T-cell (primary cell): ENCODE measurements around the gene SMIM7. TPM values are rescaled to one million over a fixed set of nuclear protein-coding genes. Genes with fewer than 3 reads are reported as not detected.
"Not testable (repeated sequence)": the region's sequence is repeated elsewhere in the genome, so short reads cannot be mapped to it uniquely, and the experiment has no call there.

Experiments used
- ATAC-seq, 4 experiments: fragments of 200-7000 bp in 3 of 4; fragments of 150-1000 bp in 1 of 4; cut with Tn5 transposase; replicated peaks in 1 of 4; 1 replicate in 3 of 4; 2 replicates in 1 of 4; pipeline ENCODE4 v1.10.0; 2021; ENCODE audit warnings: moderate library complexity in 3 of 4, mild to moderate bottlenecking in 2 of 4, moderate number of reproducible peaks in 1 of 4
- CTCF ChIA-PET, 2 donors: fragments of 300-600 bp; sonication (Branson Sonifier 250); formaldehyde crosslinking; loops; one replicate each; lab custom pipeline; 2022; ENCODE audit warnings: antibody characterized with exemption in 2 of 2; lab: Charles Lee
- POLR2A ChIA-PET, 2 donors: fragments of 300-600 bp; sonication (Branson Sonifier 250); formaldehyde crosslinking; loops; one replicate each; lab custom pipeline; 2022; ENCODE audit warnings: antibody characterized with exemption in 2 of 2; lab: Charles Lee
- DNase-seq, 35 experiments: peaks; one replicate each; pipeline versions ENCODE4 v3.0.0 to v3.0.0-alpha.2; 2013 to 2023
- H3K27ac ChIP-seq: one replicate; pipeline ENCODE4 v1.5.1; 2013; ENCODE audit warnings: low read length
- H3K27me3 ChIP-seq, 2 experiments: replicated peaks in 1 of 2; 1 replicate in 1 of 2; 2 replicates in 1 of 2; pipeline versions ENCODE4 v1.6.1 to v1.7.0; 2013; ENCODE audit warnings: low read length in 1 of 2, mixed read lengths in 1 of 2; ENCODE audit not compliant: control insufficient read depth in 2 of 2, insufficient read depth in 2 of 2; ENCODE audit errors: extremely low read depth in 1 of 2
- H3K36me3 ChIP-seq, 2 donors: 1 replicate in 1 of 2; 2 replicates in 1 of 2; pipeline versions ENCODE4 v1.6.1 to v1.7.0; 2013; ENCODE audit warnings: low read length in 1 of 2; ENCODE audit not compliant: control insufficient read depth in 2 of 2, insufficient read depth in 1 of 2; ENCODE audit errors: extremely low read depth in 1 of 2
- H3K4me1 ChIP-seq, 2 experiments: 1 replicate in 1 of 2; 2 replicates in 1 of 2; pipeline versions ENCODE4 v1.6.1 to v1.7.0; 2013; ENCODE audit warnings: low read length in 2 of 2, mixed read lengths in 1 of 2; ENCODE audit not compliant: insufficient read depth in 2 of 2, control insufficient read depth in 1 of 2; ENCODE audit errors: extremely low read depth in 1 of 2
- H3K4me3 ChIP-seq, 2 donors: 1 replicate in 1 of 2; 2 replicates in 1 of 2; pipeline versions ENCODE4 v1.5.1 to v1.7.0; 2013; ENCODE audit warnings: mild to moderate bottlenecking in 2 of 2, low read length in 1 of 2, moderate library complexity in 1 of 2; ENCODE audit not compliant: control insufficient read depth in 1 of 2; ENCODE audit errors: extremely low read depth in 1 of 2
- H3K9me3 ChIP-seq: 2 replicates; pipeline ENCODE4 v1.7.0; 2013
- H3K27ac Mint-ChIP-seq, 2 donors: one replicate each; pipeline ENCODE4 v1.8.0; 2020 to 2021; ENCODE audit warnings: mild to moderate bottlenecking in 2 of 2, mixed read lengths in 2 of 2
- H3K27me3 Mint-ChIP-seq, 2 donors: one replicate each; pipeline ENCODE4 v1.8.0; 2021 to 2022; ENCODE audit warnings: mixed read lengths in 2 of 2
- H3K36me3 Mint-ChIP-seq: one replicate; pipeline ENCODE4 v1.8.0; 2021; ENCODE audit warnings: mixed read lengths
- H3K4me1 Mint-ChIP-seq, 3 donors: one replicate each; pipeline ENCODE4 v1.8.0; 2020 to 2022; ENCODE audit warnings: mixed read lengths in 3 of 3, mild to moderate bottlenecking in 1 of 3
- H3K4me3 Mint-ChIP-seq, 3 donors: one replicate each; pipeline ENCODE4 v1.8.0; 2020 to 2022; ENCODE audit warnings: mild to moderate bottlenecking in 3 of 3, mixed read lengths in 3 of 3, moderate library complexity in 3 of 3
- H3K9me3 Mint-ChIP-seq, 3 donors: one replicate each; pipeline ENCODE4 v1.8.0; 2020 to 2022; ENCODE audit warnings: mixed read lengths in 3 of 3
- WGBS: methylation state at CpG from one replicate; pipeline ENCODE4 v1.1.5; 2013; ENCODE audit warnings: missing lambda C conversion rate; ENCODE audit not compliant: insufficient coverage; 5-methylcytosine and 5-hydroxymethylcytosine counted together
- total RNA-seq, 35 experiments: library from RNA in 6 of 35; stranded (reverse) in 6 of 35; fragments of 120-200 nt in 1 of 35; gene quantifications; one replicate each; pipeline versions ENCODE4 v1.2.1 to v1.2.4 and lab custom pipeline; 2013 to 2026

Gene SMIM7
- total RNA-seq, 5 donors from 2014 or later (not counting 1 experiment from before 2014, with no cell fraction given): 56.7 to 77.6 (median 73.1) TPM

DNA sequence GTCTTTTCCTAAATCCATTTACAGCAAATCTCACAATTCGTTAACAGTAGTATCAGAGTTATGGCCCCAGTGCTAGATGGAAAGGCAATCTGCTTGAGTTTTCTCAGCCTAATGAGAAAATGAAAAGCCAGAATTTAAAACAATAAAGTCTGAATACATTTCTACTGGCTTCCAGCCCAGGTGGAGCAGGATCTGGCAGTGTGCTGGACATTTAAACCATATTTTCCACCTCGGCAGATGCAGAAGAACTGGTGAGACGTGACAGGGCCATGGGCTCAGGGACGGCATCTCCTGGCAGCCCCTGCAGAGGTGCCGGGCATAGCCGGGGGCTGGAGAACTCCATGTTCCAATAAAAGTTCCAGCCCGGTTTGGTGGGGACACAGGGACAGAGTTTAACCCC, 7.1 kb downstream of the SMIM7 start:
- Histone ChIP-seq H3K4me1 (peaks cover 0 to 10% of the 10 kb centered on the region in 2 experiments), H3K27ac (no peak overlapping the region), H3K27me3 (no peaks in the 10 kb centered on the region), H3K4me3 (no peak overlapping the region), H3K36me3 (peaks cover 29 to 79% of the 10 kb centered on the region in 2 donors), H3K9me3 (no peaks in the 10 kb centered on the region)
- DNase-seq (no peak), ATAC-seq (no peak)
- no peak overlapping the region for H3K4me3 Mint-ChIP-seq
- ChIA-PET CTCF (no interaction called here), POLR2A (no interaction called here)
- peaks cover 28 to 37% (median 28%) of the 10 kb centered on the region in 3 donors for H3K4me1 Mint-ChIP-seq
- peaks cover 56% of the 10 kb centered on the region for H3K36me3 Mint-ChIP-seq
- 98% methylated on average over 6 of the region's 7 CpGs for WGBS
- H3K9me3 Mint-ChIP-seq: no peaks in the 10 kb centered on the region
- H3K27ac Mint-ChIP-seq: no peak overlapping the region
- H3K27me3 Mint-ChIP-seq: no peaks in the 10 kb centered on the region

DNA sequence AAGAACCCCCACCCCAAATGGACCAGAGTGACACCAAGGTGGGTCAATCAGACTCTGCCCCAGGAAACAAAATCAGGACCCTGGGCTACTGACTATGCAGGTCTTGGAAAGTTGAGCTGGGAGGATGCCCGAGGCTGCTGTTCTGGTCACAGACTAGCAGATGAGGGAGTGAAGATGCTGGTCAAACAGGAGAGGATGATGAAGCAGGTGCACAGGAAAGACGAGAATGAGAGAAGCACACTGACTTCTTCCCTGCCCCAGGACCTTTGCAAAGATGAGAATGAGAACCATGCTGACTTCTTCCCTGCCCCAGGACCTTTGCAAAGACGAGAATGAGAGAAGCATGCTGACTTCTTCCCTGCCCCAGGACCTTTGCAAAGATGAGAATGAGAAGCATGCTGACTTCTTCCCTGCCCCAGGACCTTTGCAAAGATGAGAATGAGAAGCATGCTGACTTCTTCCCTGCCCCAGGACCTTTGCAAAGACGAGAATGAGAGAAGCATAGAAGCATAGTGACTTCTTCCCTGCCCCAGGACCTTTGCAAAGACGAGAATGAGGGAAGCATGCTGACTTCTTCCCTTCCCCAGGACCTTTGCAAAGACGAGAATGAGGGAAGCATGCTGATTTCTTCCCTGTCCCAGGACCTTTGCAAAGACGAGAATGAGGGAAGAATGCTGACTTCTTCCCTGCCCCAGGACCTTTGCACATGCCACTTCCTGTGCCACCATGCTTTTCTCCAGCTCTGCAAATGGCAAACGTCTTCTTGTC, 8.3 kb downstream of the SMIM7 start:
- H3K27me3 Mint-ChIP-seq, H3K27ac ChIP-seq, CTCF ChIA-PET, H3K4me3 Mint-ChIP-seq, H3K9me3 Mint-ChIP-seq, POLR2A ChIA-PET, H3K4me1 ChIP-seq, ATAC-seq, DNase-seq, H3K27me3 ChIP-seq, H3K4me3 ChIP-seq, H3K9me3 ChIP-seq: not testable (repeated sequence)
- H3K36me3 ChIP-seq: peaks cover 30 to 72% of the 10 kb centered on the region in 2 donors
- WGBS: 96% methylated on average over 6 of the region's 8 CpGs
- Mint-ChIP-seq H3K4me1 (peaks cover 19 to 27% (median 21%) of the 10 kb centered on the region in 3 donors), H3K27ac (peak overlapping the region in 1 of 2 donors; percentile 34), H3K36me3 (peaks cover 52% of the 10 kb centered on the region)

- ATAC-seq (no peak), DNase-seq (no peak)
- POLR2A ChIA-PET: no interaction called here
- H3K4me1 ChIP-seq: no peaks in the 10 kb centered on the region
- H3K27me3 ChIP-seq: no peaks in the 10 kb centered on the region
- H3K4me3 ChIP-seq: no peak overlapping the region
- H3K4me1 Mint-ChIP-seq: peaks cover 13 to 19% (median 19%) of the 10 kb centered on the region in 3 donors
- 89% methylated on average over 2 of the region's 2 CpGs for WGBS
- no peak overlapping the region for H3K4me3 Mint-ChIP-seq
- H3K27me3 Mint-ChIP-seq: no peaks in the 10 kb centered on the region
- H3K9me3 Mint-ChIP-seq: no peaks in the 10 kb centered on the region
- H3K27ac ChIP-seq: no peak overlapping the region
- H3K36me3 Mint-ChIP-seq: peaks cover 48% of the 10 kb centered on the region
- peaks cover 24 to 74% of the 10 kb centered on the region in 2 donors for H3K36me3 ChIP-seq
- no peaks in the 10 kb centered on the region for H3K9me3 ChIP-seq
- CTCF ChIA-PET: interaction anchor here in 1 of 2 donors (0.5 kb wide), 1 partner anchor 415 kb away, joined by 3 read pairs; no protein-coding TSS in a partner anchor
- H3K27ac Mint-ChIP-seq: peak overlapping the region in 1 of 2 donors; percentile 6
These were observed 9.1 kb downstream of the SMIM7 start for GRCh38 chr19:16650821-16651220.

- Mint-ChIP-seq H3K4me1 (peaks cover 17 to 24% (median 21%) of the 10 kb centered on the region in 3 donors), H3K36me3 (peaks cover 49% of the 10 kb centered on the region), H3K4me3 (no peak overlapping the region), H3K27ac (no peak overlapping the region), H3K9me3 (no peaks in the 10 kb centered on the region), H3K27me3 (no peaks in the 10 kb centered on the region)
- 90% methylated on average over 2 of the region's 9 CpGs for WGBS
- H3K27me3 ChIP-seq: no peaks in the 10 kb centered on the region
- no peak overlapping the region for H3K27ac ChIP-seq
- peaks cover 21 to 76% of the 10 kb centered on the region in 2 donors for H3K36me3 ChIP-seq
- ATAC-seq: no peak
- CTCF ChIA-PET: no interaction called here
- H3K4me3 ChIP-seq: no peak overlapping the region
- no peaks in the 10 kb centered on the region for H3K4me1 ChIP-seq
- POLR2A ChIA-PET: interaction anchor here in 1 of 2 donors (0.7 to 1.0 kb wide), 2 partner anchors 9 to 13 kb away, joined by 3 to 4 read pairs; no protein-coding TSS in a partner anchor
- no peaks in the 10 kb centered on the region for H3K9me3 ChIP-seq
- no peak for DNase-seq
These were observed 10.2 kb downstream of the SMIM7 start for GRCh38 chr19:16649734-16650133.

GRCh38 chr19:16645140-16645539, 14.8 kb downstream of the SMIM7 start:
- Mint-ChIP-seq H3K27me3 (no peaks in the 10 kb centered on the region), H3K4me1 (peaks cover 22 to 26% (median 24%) of the 10 kb centered on the region in 3 donors), H3K4me3 (no peak overlapping the region), H3K27ac (no peak overlapping the region), H3K36me3 (peaks cover 36% of the 10 kb centered on the region), H3K9me3 (no peaks in the 10 kb centered on the region)
- WGBS: 96% methylated on average over 5 of the region's 9 CpGs
- no peak overlapping the region for H3K27ac ChIP-seq
- ChIA-PET POLR2A (interaction anchor here in 1 of 2 donors (0.6 to 0.7 kb wide), 2 partner anchors 91 to 378 kb away, joined by 6 to 7 read pairs; no protein-coding TSS in a partner anchor), CTCF (interaction anchor here in 1 of 2 donors (0.6 kb wide), 1 partner anchor 1798 kb away, joined by 8 read pairs; no protein-coding TSS in a partner anchor)
- DNase-seq: no peak
- no peak overlapping the region for H3K4me3 ChIP-seq
- H3K4me1 ChIP-seq: no peaks in the 10 kb centered on the region
- H3K9me3 ChIP-seq: no peaks in the 10 kb centered on the region
- H3K36me3 ChIP-seq: peaks cover 19 to 72% of the 10 kb centered on the region in 2 donors
- ATAC-seq: no peak
- no peaks in the 10 kb centered on the region for H3K27me3 ChIP-seq

DNA sequence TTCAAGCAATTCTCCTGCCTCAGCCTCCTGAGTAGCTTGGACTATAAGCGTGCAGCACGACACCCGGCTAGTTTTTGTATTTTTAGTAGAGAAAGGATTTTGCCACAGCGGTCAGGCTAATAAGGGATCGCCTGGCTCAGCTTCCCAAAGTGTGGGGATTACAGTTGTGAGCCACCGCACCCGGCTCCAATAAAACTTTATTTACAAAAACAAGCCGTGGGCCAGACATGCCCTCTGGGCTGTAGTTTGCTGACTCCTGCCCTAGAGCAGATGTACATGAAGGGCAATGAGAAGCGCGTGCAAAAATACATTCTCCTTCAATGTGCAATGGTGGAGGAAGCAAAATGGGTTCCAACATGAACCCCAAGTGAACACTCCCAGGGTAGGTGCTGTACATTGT, 18.2 kb downstream of the SMIM7 start:
- Mint-ChIP-seq H3K9me3 (no peaks in the 10 kb centered on the region), H3K4me3 (no peak overlapping the region), H3K27me3 (no peaks in the 10 kb centered on the region), H3K4me1 (peaks cover 19 to 33% (median 28%) of the 10 kb centered on the region in 3 donors), H3K27ac (no peak overlapping the region), H3K36me3 (peaks cover 36% of the 10 kb centered on the region)
- DNase-seq: no peak
- WGBS: 97% methylated on average over 5 of the region's 10 CpGs
- ChIA-PET POLR2A (no interaction called here), CTCF (no interaction called here)
- peaks cover 0 to 9% of the 10 kb centered on the region in 2 experiments for H3K4me1 ChIP-seq
- no peaks in the 10 kb centered on the region for H3K9me3 ChIP-seq
- no peaks in the 10 kb centered on the region for H3K27me3 ChIP-seq
- H3K27ac ChIP-seq: no peak overlapping the region
- no peak for ATAC-seq
- peaks cover 15 to 74% of the 10 kb centered on the region in 2 donors for H3K36me3 ChIP-seq
- no peak overlapping the region for H3K4me3 ChIP-seq
